Esophagus muscularis mucosa (tissue), 4 donors: Measurements from ENCODE around the gene KCNV2. TPM values are rescaled to one million over a fixed set of nuclear protein-coding genes. Genes with fewer than 3 reads are reported as not detected.
"Not testable (repeated sequence)": the region's sequence is repeated elsewhere in the genome, so short reads cannot be mapped to it uniquely, and the experiment has no call there.

ENCODE experiments used
- DNase-seq: peaks from one replicate; pipeline ENCODE4 v3.0.0-alpha.2; 2017; ENCODE audit errors: extremely low spot score
- H3K27ac ChIP-seq, 4 donors: fragments of 200-600 bp; sonication (generic); replicated peaks in 1 of 4; 1 replicate in 3 of 4; 2 replicates in 1 of 4; pipeline ENCODE4 v1.5.1; 2016 to 2019; ENCODE audit warnings: mild to moderate bottlenecking in 1 of 4
- H3K27me3 ChIP-seq, 4 donors: fragments of 200-600 bp; sonication (generic); one replicate each; pipeline versions ENCODE4 v1.5.1 to v1.6.0; 2016 to 2019
- H3K36me3 ChIP-seq, 4 donors: fragments of 200-600 bp; sonication (generic); one replicate each; pipeline ENCODE4 v1.5.1; 2016 to 2019
- H3K4me1 ChIP-seq, 4 donors: fragments of 200-600 bp; sonication (generic); one replicate each; pipeline ENCODE4 v1.5.1; 2016 to 2019
- H3K4me3 ChIP-seq, 4 donors: fragments of 200-600 bp; sonication (generic); 1 replicate in 2 of 4; 2 replicates in 2 of 4; pipeline ENCODE4 v1.5.1; 2016 to 2019; ENCODE audit warnings: mild to moderate bottlenecking in 4 of 4, moderate library complexity in 1 of 4
- H3K9me3 ChIP-seq, 4 donors: fragments of 200-600 bp; sonication (generic); 1 replicate in 3 of 4; 2 replicates in 1 of 4; pipeline ENCODE4 v1.5.1; 2016 to 2019
- EP300 ChIP-seq: sonication (generic); formaldehyde crosslinking; IDR thresholded peaks from one replicate; pipeline ENCODE4 v1.6.1; 2017; ENCODE audit warnings: antibody characterized with exemption
- POLR2A ChIP-seq: fragments of 450-650 bp; IDR thresholded peaks from one replicate; pipeline ENCODE4 v1.6.1; 2017; ENCODE audit warnings: antibody characterized with exemption, moderate library complexity, mild to moderate bottlenecking, low read depth
- POLR2AphosphoS5 ChIP-seq, 2 donors: sonication (generic); formaldehyde crosslinking; IDR thresholded peaks; one replicate each; pipeline ENCODE4 v1.6.1; 2017; ENCODE audit warnings: antibody characterized with exemption in 2 of 2
- WGBS: methylation state at CpG from one replicate; pipeline ENCODE4 v1.1.5; 2018; 5-methylcytosine and 5-hydroxymethylcytosine counted together
- intact Hi-C: fragments of 100-400 bp; cut with DNase I; formaldehyde crosslinking; loops from one replicate; pipeline ENCODE4 v1.15.1; 2023
- total RNA-seq, 4 donors: library from RNA; depleted of rRNA; stranded (reverse); fragments of >200 nt; gene quantifications; one replicate each; pipeline versions ENCODE4 v1.1.0 to v1.2.1, GENCODE V29; 2016
- TF ChIP-seq, protein P1 (sequence below), 3 experiments: fragments of 200-600 bp in 2 of 3; fragments of 450-650 bp in 1 of 3; sonication (generic) in 2 of 3; IDR thresholded peaks; one replicate each; pipeline ENCODE4 v1.5.1; 2017 to 2019; ENCODE audit warnings: antibody characterized with exemption in 3 of 3, mild to moderate bottlenecking in 2 of 3, moderate library complexity in 1 of 3

The KCNV2 gene
- total RNA-seq, 4 donors from 2014 or later: not detected

DNA sequence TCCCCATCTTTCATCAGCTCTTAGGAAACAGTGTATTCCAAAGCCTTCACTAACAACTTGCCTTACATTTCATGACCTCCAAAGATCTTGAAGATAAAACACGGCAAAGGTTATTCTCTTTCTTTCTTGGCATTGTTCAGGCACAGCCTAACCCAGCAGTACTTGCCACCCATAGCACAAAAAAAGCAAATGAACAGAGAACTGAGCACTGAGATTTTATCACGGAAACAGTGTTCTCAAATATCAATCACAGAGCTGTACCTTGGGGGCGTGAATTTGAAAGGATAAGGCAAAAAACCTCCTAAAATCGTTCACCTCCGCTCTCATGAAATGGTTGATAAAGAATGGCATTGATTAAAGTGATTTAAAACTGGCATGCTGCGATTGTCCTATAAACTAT lies 16.9 kb upstream of the KCNV2 start:
- Histone ChIP-seq H3K27me3 (no peaks in the 10 kb centered on the region), H3K4me1 (no peaks in the 10 kb centered on the region), H3K4me3 (no peak overlapping the region), H3K27ac (no peak overlapping the region), H3K9me3 (no peaks in the 10 kb centered on the region), H3K36me3 (no peaks in the 10 kb centered on the region)
- WGBS: 82% methylated on average over 6 of the region's 6 CpGs
- intact Hi-C loops: no loop called here
- DNase-seq: no peak
- TF ChIP-seq, protein P1, sequence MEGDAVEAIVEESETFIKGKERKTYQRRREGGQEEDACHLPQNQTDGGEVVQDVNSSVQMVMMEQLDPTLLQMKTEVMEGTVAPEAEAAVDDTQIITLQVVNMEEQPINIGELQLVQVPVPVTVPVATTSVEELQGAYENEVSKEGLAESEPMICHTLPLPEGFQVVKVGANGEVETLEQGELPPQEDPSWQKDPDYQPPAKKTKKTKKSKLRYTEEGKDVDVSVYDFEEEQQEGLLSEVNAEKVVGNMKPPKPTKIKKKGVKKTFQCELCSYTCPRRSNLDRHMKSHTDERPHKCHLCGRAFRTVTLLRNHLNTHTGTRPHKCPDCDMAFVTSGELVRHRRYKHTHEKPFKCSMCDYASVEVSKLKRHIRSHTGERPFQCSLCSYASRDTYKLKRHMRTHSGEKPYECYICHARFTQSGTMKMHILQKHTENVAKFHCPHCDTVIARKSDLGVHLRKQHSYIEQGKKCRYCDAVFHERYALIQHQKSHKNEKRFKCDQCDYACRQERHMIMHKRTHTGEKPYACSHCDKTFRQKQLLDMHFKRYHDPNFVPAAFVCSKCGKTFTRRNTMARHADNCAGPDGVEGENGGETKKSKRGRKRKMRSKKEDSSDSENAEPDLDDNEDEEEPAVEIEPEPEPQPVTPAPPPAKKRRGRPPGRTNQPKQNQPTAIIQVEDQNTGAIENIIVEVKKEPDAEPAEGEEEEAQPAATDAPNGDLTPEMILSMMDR (IDR thresholded peaks at IDR 0.05): no peak
- TF ChIP-seq POLR2A: no peak
- TF ChIP-seq EP300: no peak
- no peak for TF ChIP-seq POLR2AphosphoS5 (IDR thresholded peaks at IDR 0.05)

DNA sequence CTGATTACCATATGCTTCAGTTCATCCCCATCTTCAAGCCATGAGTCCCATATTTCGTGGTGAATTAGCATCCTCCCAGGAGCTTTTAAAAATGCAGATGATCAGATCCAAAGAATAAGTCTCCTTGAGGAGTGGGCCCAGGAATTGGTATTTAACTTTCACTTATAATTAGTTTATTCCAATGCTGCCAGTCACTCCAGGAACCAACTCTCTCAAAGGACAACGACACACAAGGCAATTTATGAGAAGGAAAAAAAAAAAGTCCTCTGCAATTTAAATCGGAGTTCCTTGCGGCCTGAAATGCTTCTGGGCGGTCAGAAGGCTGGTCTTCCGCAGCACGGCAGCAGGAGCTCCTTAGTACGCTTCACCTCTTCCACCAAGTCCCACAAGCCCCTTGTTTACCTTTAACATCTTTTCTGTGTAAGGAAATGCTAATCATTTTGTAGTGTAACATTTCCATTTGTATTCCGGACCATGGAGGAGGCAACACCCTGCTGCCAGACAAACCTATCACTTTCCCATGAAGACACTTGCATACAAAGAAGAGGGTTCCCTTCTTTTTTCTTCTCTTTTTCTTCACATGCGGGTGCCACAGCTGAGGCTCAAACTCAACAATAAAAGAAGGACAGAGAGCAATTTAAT lies 16.3 kb upstream of the KCNV2 start:
- no peak for DNase-seq
- no peaks in the 10 kb centered on the region for H3K27me3 ChIP-seq
- H3K4me3 ChIP-seq: no peak overlapping the region
- 83% methylated on average over 10 of the region's 10 CpGs for WGBS
- H3K27ac ChIP-seq: no peak overlapping the region
- intact Hi-C loops: no loop called here
- H3K4me1 ChIP-seq: no peaks in the 10 kb centered on the region
- H3K9me3 ChIP-seq: no peaks in the 10 kb centered on the region
- H3K36me3 ChIP-seq: no peaks in the 10 kb centered on the region
- no peak for TF ChIP-seq EP300
- TF ChIP-seq, protein P1 (IDR thresholded peaks at IDR 0.05): no peak
- TF ChIP-seq POLR2AphosphoS5 (IDR thresholded peaks at IDR 0.05): no peak
- TF ChIP-seq POLR2A: no peak

DNA sequence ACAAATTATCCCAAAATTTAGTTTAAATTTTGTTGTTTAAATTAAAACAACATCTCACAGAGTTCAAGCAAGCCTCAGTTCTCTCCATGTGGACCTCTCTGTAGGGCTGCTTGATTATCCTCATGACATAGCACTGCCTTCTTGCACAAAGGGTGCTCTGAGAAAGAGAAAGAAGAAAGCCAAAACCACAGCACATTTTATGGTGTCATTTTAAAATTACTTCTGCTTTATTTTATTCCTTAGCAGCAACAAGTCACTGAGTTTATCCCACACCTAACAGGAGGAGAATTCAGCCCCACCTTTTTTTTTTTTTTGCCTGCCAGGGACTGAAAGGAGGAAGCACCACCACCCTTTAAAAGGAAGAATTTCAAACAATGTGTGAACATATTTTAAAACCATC lies 12.8 kb upstream of the KCNV2 start:
- intact Hi-C loops: no loop called here
- Histone ChIP-seq H3K4me3 (no peak overlapping the region), H3K27ac (no peak overlapping the region), H3K4me1 (no peaks in the 10 kb centered on the region), H3K9me3 (no peaks in the 10 kb centered on the region), H3K27me3 (no peaks in the 10 kb centered on the region), H3K36me3 (no peaks in the 10 kb centered on the region)
- no peak for DNase-seq
- TF ChIP-seq POLR2A: no peak
- TF ChIP-seq, protein P1 (IDR thresholded peaks at IDR 0.05): no peak
- no peak for TF ChIP-seq POLR2AphosphoS5 (IDR thresholded peaks at IDR 0.05)
- TF ChIP-seq EP300: no peak

DNA sequence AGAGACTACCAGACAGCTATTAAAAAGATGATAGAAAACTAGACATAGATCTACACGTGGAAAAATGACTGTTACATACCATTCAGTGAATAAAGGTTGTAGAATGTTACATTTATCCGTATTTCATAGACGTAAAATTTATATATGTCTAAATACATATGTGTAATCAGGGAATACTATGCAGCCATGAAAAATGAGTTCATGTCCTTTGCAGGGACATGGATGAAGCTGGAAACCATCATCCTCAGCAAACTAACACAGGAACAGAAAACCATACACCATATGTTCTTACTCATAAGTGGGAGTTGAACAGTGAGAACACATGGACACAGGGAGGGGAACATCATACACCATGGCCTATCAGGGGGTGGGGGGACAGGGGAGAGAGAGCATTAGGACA lies 10.1 kb upstream of the KCNV2 start:
- H3K9me3 ChIP-seq, H3K4me1 ChIP-seq, intact Hi-C loops, H3K4me3 ChIP-seq, H3K27me3 ChIP-seq, H3K27ac ChIP-seq, DNase-seq, H3K36me3 ChIP-seq: not testable (repeated sequence)
- 98% methylated on average over 3 of the region's 3 CpGs for WGBS

DNA sequence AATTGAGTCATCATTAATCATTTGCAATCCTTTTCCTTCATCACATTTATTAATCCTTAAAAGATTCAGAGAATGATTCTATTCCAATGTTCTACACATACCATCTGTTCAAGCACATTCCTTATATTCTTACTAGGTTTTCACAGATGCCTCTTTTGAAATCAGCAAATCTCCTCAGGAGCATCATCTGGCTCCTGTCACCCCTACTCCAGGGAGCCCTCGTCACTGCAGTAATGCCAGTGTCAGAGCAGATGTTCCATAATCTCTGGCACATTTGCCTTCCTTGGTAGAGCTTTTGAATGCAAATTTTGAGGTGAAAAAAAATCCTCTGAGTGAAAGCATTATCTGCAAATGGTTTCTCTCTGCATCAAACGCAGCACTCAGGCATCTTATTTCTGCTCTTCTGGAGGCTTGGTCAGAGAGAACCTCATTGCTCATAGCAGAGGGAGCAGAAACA lies 7.6 kb upstream of the KCNV2 start:
- WGBS: 59% methylated on average over 2 of the region's 2 CpGs
- Histone ChIP-seq H3K4me1 (no peaks in the 10 kb centered on the region), H3K36me3 (no peaks in the 10 kb centered on the region), H3K27ac (no peak overlapping the region), H3K4me3 (no peak overlapping the region), H3K27me3 (no peaks in the 10 kb centered on the region), H3K9me3 (no peaks in the 10 kb centered on the region)
- no peak for DNase-seq
- TF ChIP-seq, protein P1 (IDR thresholded peaks at IDR 0.05): no peak
- TF ChIP-seq POLR2AphosphoS5 (IDR thresholded peaks at IDR 0.05) (no peak), EP300 (no peak), POLR2A (no peak)
- intact Hi-C loops: loop anchor here (2.0 kb wide), 1 partner anchor 17 kb away; no protein-coding TSS in a partner anchor
